ENCODE measurements around the gene VPS13A.
"Not testable (repeated sequence)": the region's sequence is repeated elsewhere in the genome, so short reads cannot be mapped to it uniquely, and the experiment has no call there.

The VPS13A gene

GRCh38 chr9:77261605-77262004 is 84.3 kb downstream of the VPS13A start:
- H3K4me3 ChIP-seq (ENCODE audit: low read depth, low read length) = no peak overlapping the region
- DNase-seq (ENCODE audit: low read depth) = no peak
- TF ChIP-seq POLR2A (IDR thresholded peaks at IDR 0.05; ENCODE audit: extremely low read depth, insufficient read length) (no peak), MAX (IDR thresholded peaks at IDR 0.05; ENCODE audit: low read depth, low read length) (no peak), MYC (IDR thresholded peaks at IDR 0.05; ENCODE audit: low read depth, low read length) (no peak), CTCF (IDR thresholded peaks at IDR 0.05; ENCODE audit: low read depth, low read length) (no peak)

GRCh38 chr9:77267762-77268161 is 90.4 kb downstream of the VPS13A start:
- not testable (repeated sequence) for H3K4me3 ChIP-seq (ENCODE audit: low read depth, low read length); DNase-seq (ENCODE audit: low read depth)

GRCh38 chr9:77271023-77271690 is 93.8 kb downstream of the VPS13A start:
- no peak for DNase-seq (ENCODE audit: low read depth)
- no peak overlapping the region for H3K4me3 ChIP-seq (ENCODE audit: low read depth, low read length)
- no peak for TF ChIP-seq CTCF (IDR thresholded peaks at IDR 0.05; ENCODE audit: low read depth, low read length)

- DNase-seq (ENCODE audit: low read depth) = peak; percentile 1
- TF ChIP-seq POLR2A (IDR thresholded peaks at IDR 0.05; ENCODE audit: extremely low read depth, insufficient read length) = no peak
- no peak for TF ChIP-seq CTCF (IDR thresholded peaks at IDR 0.05; ENCODE audit: low read depth, low read length)
- TF ChIP-seq MAX (IDR thresholded peaks at IDR 0.05; ENCODE audit: low read depth, low read length) = no peak
- TF ChIP-seq MYC (IDR thresholded peaks at IDR 0.05; ENCODE audit: low read depth, low read length) = no peak
- no peak overlapping the region for H3K4me3 ChIP-seq (ENCODE audit: low read depth, low read length)
These were observed 99.5 kb downstream of the VPS13A start for GRCh38 chr9:77276799-77277198.

GRCh38 chr9:77277719-77278118 is 100.4 kb downstream of the VPS13A start:
- H3K4me3 ChIP-seq (ENCODE audit: low read depth, low read length) = no peak overlapping the region
- TF ChIP-seq POLR2A (IDR thresholded peaks at IDR 0.05; ENCODE audit: extremely low read depth, insufficient read length) = no peak
- no peak for DNase-seq (ENCODE audit: low read depth)

- TF ChIP-seq MYC (IDR thresholded peaks at IDR 0.05; ENCODE audit: low read depth, low read length) (no peak), POLR2A (IDR thresholded peaks at IDR 0.05; ENCODE audit: extremely low read depth, insufficient read length) (no peak), MAX (IDR thresholded peaks at IDR 0.05; ENCODE audit: low read depth, low read length) (no peak), CTCF (IDR thresholded peaks at IDR 0.05; ENCODE audit: low read depth, low read length) (no peak)
- no peak for DNase-seq (ENCODE audit: low read depth)
- H3K4me3 ChIP-seq (ENCODE audit: low read depth, low read length) = no peak overlapping the region
These were observed 106.7 kb downstream of the VPS13A start for GRCh38 chr9:77283991-77284390.

GRCh38 chr9:77284616-77285015 is 107.3 kb downstream of the VPS13A start:
- H3K4me3 ChIP-seq (ENCODE audit: low read depth, low read length) = no peak overlapping the region
- DNase-seq (ENCODE audit: low read depth) = no peak
- no peak for TF ChIP-seq MAX (IDR thresholded peaks at IDR 0.05; ENCODE audit: low read depth, low read length)
- TF ChIP-seq POLR2A (IDR thresholded peaks at IDR 0.05; ENCODE audit: extremely low read depth, insufficient read length) = no peak
- TF ChIP-seq CTCF (IDR thresholded peaks at IDR 0.05; ENCODE audit: low read depth, low read length) = no peak
- no peak for TF ChIP-seq MYC (IDR thresholded peaks at IDR 0.05; ENCODE audit: low read depth, low read length)
